Activated CD4-positive, alpha-beta T cell treated with anti-CD3 and anti-CD28 coated beads, Interleukin-2, amount 10 ng/mL, durations not matched to agents 7 days and 5 days (primary cell): Measurements from ENCODE around the gene FLRT2. TPM values are rescaled to one million over a fixed set of nuclear protein-coding genes. Genes with fewer than 3 reads are reported as not detected.

ENCODE experiments used
- CTCF ChIA-PET: fragments of 350-600 bp; sonication (Branson Sonifier 250); formaldehyde crosslinking; loops from one replicate; lab custom pipeline; 2021; ENCODE audit warnings: antibody characterized with exemption; lab: Charles Lee
- POLR2A ChIA-PET: fragments of 350-600 bp; sonication (Branson Sonifier 250); formaldehyde crosslinking; loops from one replicate; lab custom pipeline; 2021; ENCODE audit warnings: antibody characterized with exemption; lab: Charles Lee
- DNase-seq: peaks from one replicate; pipeline ENCODE4 v3.0.0-alpha.2; 2020
- H3K27ac Mint-ChIP-seq: one replicate; pipeline ENCODE4 v1.8.0; 2021; ENCODE audit warnings: mild to moderate bottlenecking, moderate library complexity, mixed read lengths
- H3K27me3 Mint-ChIP-seq: one replicate; pipeline ENCODE4 v1.8.0; 2021; ENCODE audit warnings: mixed read lengths
- H3K36me3 Mint-ChIP-seq: one replicate; pipeline ENCODE4 v1.8.0; 2021; ENCODE audit warnings: low read depth, mixed read lengths
- H3K4me1 Mint-ChIP-seq: one replicate; pipeline ENCODE4 v1.8.0; 2021; ENCODE audit warnings: mixed read lengths
- H3K4me3 Mint-ChIP-seq: one replicate; pipeline ENCODE4 v1.8.0; 2021; ENCODE audit warnings: mild to moderate bottlenecking, moderate library complexity, mixed read lengths
- H3K9me3 Mint-ChIP-seq: one replicate; pipeline ENCODE4 v1.8.0; 2021; ENCODE audit warnings: mixed read lengths
- total RNA-seq, 2 experiments: library from RNA; stranded (reverse); gene quantifications; one replicate each; pipeline ENCODE4 v1.2.3, GENCODE V29; 2021

FLRT2 gene
- total RNA-seq, 2 experiments from 2014 or later: not detected

DNA sequence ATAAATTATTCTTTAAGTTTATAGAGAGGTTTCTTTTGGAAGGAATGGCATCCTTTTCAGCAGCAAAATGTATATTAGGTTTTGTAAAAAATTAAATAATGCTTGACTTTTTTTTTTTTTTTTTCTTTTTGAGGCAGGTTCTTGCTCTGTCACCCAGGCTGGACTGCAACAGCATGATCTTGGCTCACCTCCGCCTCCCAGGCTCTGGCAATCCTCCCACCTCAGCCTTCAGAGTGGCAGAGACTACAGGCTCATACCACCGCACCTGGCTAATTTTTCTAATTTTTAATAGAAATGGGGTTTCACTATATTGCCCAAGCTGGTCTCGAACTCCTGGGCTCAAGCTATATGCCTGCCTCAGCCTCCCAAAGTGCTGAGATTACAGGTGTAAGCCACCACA lies 89.0 kb downstream of the FLRT2 start:
- Mint-ChIP-seq H3K4me1 (no peaks in the 10 kb centered on the region), H3K27ac (no peak overlapping the region), H3K36me3 (no peaks in the 10 kb centered on the region), H3K9me3 (no peaks in the 10 kb centered on the region), H3K27me3 (no peaks in the 10 kb centered on the region), H3K4me3 (no peak overlapping the region)
- DNase-seq: no peak
- POLR2A ChIA-PET: no interaction called here
- CTCF ChIA-PET: no interaction called here

DNA sequence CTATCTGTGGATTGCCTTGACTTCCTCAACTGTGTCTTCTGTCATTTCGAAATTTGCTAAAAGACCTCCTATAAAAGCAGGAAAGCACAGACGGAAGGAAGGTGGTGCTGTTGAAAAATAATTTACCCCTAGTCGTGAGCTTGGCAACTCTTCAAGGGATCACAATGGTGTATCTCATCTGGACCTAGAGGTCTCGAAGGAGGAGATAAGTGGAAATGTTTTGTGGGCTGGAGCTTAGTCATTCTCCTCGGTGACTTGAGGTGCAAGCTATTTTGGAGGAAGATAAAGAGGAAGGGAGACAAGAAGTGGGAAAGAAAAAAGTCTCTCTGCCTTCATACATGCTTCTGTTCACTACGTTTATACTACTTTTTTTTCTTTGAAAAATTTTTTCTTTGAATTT lies 89.9 kb downstream of the FLRT2 start:
- no peaks in the 10 kb centered on the region for H3K27me3 Mint-ChIP-seq

DNA sequence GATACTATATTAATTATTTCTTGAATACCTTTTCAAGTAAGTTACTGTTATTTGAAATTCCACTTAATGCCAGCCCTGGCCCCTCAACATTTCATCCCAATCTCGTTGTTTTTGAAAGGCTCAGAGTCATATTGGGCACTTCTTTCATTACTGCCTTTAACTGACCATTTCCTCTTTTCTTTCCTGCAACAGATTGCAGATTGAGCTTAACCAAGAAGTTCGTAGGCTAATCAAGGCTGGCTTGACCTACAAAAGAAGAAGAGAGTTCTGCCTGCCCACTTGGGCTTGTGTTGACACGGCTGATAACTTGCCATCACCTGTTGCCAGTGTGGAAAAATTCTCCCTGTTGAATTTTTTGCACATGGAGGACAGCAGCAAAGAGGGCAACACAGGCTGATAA lies 91.0 kb downstream of the FLRT2 start:
- H3K4me1 Mint-ChIP-seq: no peaks in the 10 kb centered on the region
- no peaks in the 10 kb centered on the region for H3K36me3 Mint-ChIP-seq
- ChIA-PET POLR2A (no interaction called here), CTCF (no interaction called here)
- H3K27me3 Mint-ChIP-seq: no peaks in the 10 kb centered on the region
- H3K4me3 Mint-ChIP-seq: no peak overlapping the region
- H3K27ac Mint-ChIP-seq: no peak overlapping the region
- DNase-seq: no peak
- no peaks in the 10 kb centered on the region for H3K9me3 Mint-ChIP-seq

More for the DNA sequence above, 89.9 kb downstream of the FLRT2 start:
- no peak overlapping the region for H3K4me3 Mint-ChIP-seq
- no peak overlapping the region for H3K27ac Mint-ChIP-seq
- DNase-seq: no peak
- H3K36me3 Mint-ChIP-seq: no peaks in the 10 kb centered on the region
- no peaks in the 10 kb centered on the region for H3K4me1 Mint-ChIP-seq
- ChIA-PET POLR2A (no interaction called here), CTCF (no interaction called here)
- no peaks in the 10 kb centered on the region for H3K9me3 Mint-ChIP-seq

DNA sequence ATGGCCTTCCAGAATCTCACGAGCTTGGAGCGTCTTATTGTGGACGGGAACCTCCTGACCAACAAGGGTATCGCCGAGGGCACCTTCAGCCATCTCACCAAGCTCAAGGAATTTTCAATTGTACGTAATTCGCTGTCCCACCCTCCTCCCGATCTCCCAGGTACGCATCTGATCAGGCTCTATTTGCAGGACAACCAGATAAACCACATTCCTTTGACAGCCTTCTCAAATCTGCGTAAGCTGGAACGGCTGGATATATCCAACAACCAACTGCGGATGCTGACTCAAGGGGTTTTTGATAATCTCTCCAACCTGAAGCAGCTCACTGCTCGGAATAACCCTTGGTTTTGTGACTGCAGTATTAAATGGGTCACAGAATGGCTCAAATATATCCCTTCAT lies 92.2 kb downstream of the FLRT2 start:
- Mint-ChIP-seq H3K4me3 (no peak overlapping the region), H3K4me1 (no peaks in the 10 kb centered on the region), H3K36me3 (no peaks in the 10 kb centered on the region), H3K27me3 (no peaks in the 10 kb centered on the region), H3K9me3 (no peaks in the 10 kb centered on the region), H3K27ac (no peak overlapping the region)
- DNase-seq: no peak
- CTCF ChIA-PET: no interaction called here
- POLR2A ChIA-PET: no interaction called here

DNA sequence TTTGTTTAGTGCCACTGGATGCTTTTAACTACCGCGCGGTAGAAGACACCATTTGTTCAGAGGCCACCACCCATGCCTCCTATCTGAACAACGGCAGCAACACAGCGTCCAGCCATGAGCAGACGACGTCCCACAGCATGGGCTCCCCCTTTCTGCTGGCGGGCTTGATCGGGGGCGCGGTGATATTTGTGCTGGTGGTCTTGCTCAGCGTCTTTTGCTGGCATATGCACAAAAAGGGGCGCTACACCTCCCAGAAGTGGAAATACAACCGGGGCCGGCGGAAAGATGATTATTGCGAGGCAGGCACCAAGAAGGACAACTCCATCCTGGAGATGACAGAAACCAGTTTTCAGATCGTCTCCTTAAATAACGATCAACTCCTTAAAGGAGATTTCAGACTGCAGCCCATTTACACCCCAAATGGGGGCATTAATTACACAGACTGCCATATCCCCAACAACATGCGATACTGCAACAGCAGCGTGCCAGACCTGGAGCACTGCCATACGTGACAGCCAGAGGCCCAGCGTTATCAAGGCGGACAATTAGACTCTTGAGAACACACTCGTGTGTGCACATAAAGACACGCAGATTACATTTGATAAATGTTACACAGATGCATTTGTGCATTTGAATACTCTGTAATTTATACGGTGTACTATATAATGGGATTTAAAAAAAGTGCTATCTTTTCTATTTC lies 93.2 kb downstream of the FLRT2 start:
- H3K27me3 Mint-ChIP-seq: no peaks in the 10 kb centered on the region
- no peaks in the 10 kb centered on the region for H3K36me3 Mint-ChIP-seq
- H3K27ac Mint-ChIP-seq: no peak overlapping the region
- no peaks in the 10 kb centered on the region for H3K9me3 Mint-ChIP-seq
- no peaks in the 10 kb centered on the region for H3K4me1 Mint-ChIP-seq
- CTCF ChIA-PET: no interaction called here
- POLR2A ChIA-PET: no interaction called here
- no peak overlapping the region for H3K4me3 Mint-ChIP-seq
- no peak for DNase-seq

DNA sequence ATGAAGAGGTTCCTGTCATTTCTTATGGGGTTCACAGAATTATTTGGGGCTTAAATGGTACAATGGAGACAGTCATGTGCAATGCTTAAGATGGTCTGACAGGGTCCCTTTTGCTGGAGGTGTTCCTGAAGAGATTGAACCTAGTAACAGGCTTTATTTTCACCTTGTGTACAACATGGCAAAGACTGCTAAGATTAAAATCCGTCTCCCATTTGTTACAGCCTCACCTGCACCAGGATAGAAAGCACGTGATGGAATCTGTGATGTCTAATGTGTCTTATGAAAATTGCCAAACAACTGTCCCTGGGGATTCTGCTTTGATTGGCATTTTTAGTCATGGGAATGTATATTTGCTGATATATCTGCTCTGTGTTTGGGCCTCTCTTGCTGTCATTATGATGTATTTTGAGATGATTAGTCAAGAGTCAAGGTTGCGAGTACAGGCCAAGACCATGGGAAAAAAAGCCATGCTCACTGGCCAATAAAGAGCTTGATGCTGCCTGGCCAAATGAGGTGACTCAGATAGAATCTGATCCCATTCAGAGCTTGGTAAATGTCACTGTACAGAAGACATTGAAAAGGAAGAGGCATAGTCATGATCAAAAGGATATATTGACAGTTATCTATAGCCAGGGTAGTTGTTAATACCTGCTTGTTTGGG lies 96.1 kb downstream of the FLRT2 start:
- H3K4me1 Mint-ChIP-seq: no peaks in the 10 kb centered on the region
- H3K36me3 Mint-ChIP-seq: no peaks in the 10 kb centered on the region
- H3K27me3 Mint-ChIP-seq: no peaks in the 10 kb centered on the region
- ChIA-PET POLR2A (no interaction called here), CTCF (no interaction called here)
- no peak overlapping the region for H3K27ac Mint-ChIP-seq
- no peak for DNase-seq
- no peak overlapping the region for H3K4me3 Mint-ChIP-seq
- H3K9me3 Mint-ChIP-seq: no peaks in the 10 kb centered on the region

DNA sequence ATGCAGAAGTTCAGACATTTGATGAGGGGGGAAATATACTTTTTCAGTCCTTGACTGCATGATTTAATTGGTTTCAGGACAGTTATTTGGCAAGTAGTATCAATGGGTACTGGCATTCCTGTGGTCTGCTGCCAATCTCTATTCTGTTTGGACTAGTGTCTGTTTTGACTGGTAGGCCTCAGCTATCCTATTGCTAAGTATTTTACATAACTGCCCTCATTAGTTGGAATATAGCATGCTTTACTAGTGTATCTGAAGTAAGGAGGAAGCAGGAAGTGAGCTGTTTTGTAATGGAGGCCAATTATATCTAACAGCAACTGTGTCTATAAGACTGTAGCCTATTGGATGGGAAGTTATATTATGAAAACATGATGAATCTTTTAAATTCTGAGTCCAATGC lies 104.3 kb downstream of the FLRT2 start:
- H3K4me1 Mint-ChIP-seq: no peaks in the 10 kb centered on the region
- no peak overlapping the region for H3K4me3 Mint-ChIP-seq
- ChIA-PET POLR2A (no interaction called here), CTCF (no interaction called here)
- H3K27ac Mint-ChIP-seq: no peak overlapping the region
- no peaks in the 10 kb centered on the region for H3K9me3 Mint-ChIP-seq
- no peaks in the 10 kb centered on the region for H3K36me3 Mint-ChIP-seq
- no peaks in the 10 kb centered on the region for H3K27me3 Mint-ChIP-seq
- DNase-seq: no peak

DNA sequence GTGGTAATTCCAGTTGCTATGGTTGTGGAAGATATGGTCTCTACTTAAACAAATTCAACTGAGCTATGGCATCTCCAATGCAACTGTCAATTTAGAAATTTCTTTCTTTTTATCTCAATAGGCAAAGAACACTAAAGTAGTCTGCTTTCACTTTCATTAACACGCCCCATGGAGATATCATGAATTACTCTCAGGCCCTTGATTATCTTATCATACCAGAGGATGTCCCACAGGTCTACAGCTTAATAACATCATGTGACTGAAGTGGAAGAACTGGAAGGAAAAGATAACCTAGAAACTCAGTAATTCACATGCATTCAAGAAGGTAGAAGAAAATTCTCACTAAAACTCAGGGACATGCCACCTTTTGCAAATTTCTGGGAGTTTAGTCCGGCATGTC lies 114.3 kb downstream of the FLRT2 start:
- DNase-seq: no peak
- ChIA-PET POLR2A (no interaction called here), CTCF (no interaction called here)
- no peaks in the 10 kb centered on the region for H3K27me3 Mint-ChIP-seq
- H3K27ac Mint-ChIP-seq: no peak overlapping the region
- H3K9me3 Mint-ChIP-seq: no peaks in the 10 kb centered on the region
- H3K36me3 Mint-ChIP-seq: no peaks in the 10 kb centered on the region
- H3K4me1 Mint-ChIP-seq: no peaks in the 10 kb centered on the region
- no peak overlapping the region for H3K4me3 Mint-ChIP-seq

DNA sequence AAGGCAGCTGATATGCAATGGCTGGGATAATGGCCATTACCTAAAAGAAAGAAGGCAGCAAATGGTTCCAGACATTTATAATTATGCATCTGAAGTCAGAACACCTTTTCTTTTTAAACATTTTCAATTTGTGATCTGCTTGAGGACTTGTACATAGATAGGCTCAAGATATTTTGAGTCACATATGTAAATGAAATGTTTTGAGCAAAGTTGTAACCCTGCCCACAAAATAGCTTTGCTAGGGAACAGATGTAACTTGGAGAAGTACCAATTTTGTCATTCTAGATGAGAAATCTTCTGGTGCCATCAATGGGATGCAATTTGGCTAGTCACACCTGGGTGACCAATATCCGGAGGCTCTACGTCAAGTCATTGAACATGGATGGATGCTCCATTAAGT lies 123.1 kb downstream of the FLRT2 start:
- no peaks in the 10 kb centered on the region for H3K9me3 Mint-ChIP-seq
- CTCF ChIA-PET: no interaction called here

DNA sequence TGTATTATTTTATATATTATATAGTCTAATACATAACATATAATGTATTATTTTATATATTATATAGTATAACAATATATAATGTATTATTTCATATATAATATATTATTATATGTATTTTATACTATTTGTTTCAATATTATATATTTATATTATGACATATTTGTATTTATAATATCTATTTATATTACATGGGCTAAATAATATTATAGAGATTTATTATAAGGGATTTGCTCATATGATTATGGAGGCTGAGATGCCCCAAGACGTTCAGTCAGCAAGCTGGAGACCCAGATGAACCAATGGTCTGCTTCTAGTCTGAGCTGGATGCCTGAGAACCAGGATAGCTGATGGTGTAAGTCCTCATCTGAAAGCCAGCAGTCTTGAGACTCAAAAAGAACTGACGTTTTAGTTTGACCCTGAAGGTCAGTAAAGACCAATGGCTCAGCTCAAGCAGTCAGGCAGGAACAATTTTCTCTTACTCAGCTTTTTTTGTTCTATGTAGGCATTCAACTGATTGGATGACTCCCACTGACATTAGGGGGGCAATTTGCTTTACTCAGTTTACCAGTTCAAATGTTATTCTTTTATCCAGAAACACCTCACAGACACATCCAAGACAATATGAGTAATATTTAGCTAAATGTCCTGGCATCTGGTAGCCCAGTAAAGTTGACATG lies 130.4 kb downstream of the FLRT2 start:
- Mint-ChIP-seq H3K27ac (no peak overlapping the region), H3K9me3 (no peaks in the 10 kb centered on the region), H3K4me3 (no peak overlapping the region), H3K4me1 (no peaks in the 10 kb centered on the region), H3K27me3 (no peaks in the 10 kb centered on the region), H3K36me3 (no peaks in the 10 kb centered on the region)
- ChIA-PET CTCF (no interaction called here), POLR2A (no interaction called here)
- no peak for DNase-seq

More for the DNA sequence above, 123.1 kb downstream of the FLRT2 start:
- H3K4me3 Mint-ChIP-seq: no peak overlapping the region
- no peaks in the 10 kb centered on the region for H3K36me3 Mint-ChIP-seq
- no peak for DNase-seq
- H3K4me1 Mint-ChIP-seq: no peaks in the 10 kb centered on the region
- no peak overlapping the region for H3K27ac Mint-ChIP-seq
- POLR2A ChIA-PET: no interaction called here
- no peaks in the 10 kb centered on the region for H3K27me3 Mint-ChIP-seq

DNA sequence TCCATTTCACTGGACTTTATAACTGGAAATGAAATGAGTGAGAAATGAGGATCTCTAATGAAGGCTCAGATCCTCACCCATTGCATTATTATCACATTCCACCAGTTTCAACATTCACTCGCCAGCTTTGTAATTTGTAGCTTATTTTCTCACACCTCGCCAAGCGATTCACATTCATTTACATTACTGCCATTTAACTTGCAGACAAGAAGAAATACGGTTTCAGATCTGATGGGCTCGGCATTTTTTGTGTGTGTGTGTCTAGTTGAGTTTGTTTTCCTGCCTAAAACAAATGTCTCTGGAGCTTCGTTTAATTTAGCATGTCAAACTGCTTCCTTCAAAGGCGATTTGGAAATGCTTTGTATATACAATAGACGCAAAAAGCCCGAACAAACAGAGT lies 132.2 kb downstream of the FLRT2 start:
- Mint-ChIP-seq H3K4me3 (no peak overlapping the region), H3K9me3 (no peaks in the 10 kb centered on the region), H3K4me1 (no peaks in the 10 kb centered on the region), H3K27me3 (no peaks in the 10 kb centered on the region), H3K36me3 (no peaks in the 10 kb centered on the region), H3K27ac (no peak overlapping the region)
- no peak for DNase-seq
- CTCF ChIA-PET: no interaction called here
- POLR2A ChIA-PET: no interaction called here

DNA sequence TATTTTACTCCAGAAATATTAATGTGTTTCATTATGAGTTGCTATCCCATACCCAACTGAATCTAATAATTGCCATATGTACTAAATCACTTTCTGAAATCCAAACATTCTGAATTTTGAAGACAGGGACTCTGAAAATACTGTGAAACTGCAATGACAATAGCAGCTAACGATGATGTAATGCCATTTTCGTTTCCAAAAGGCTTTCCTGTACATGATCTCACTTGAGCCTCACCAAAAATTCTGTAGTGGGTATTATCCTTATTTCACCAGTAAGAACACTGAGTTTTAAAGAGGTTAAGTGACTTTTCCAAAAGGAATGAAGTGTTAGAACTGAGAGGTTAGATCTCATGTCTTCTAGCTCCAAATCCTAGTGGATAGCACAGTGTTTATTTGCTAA lies 133.3 kb downstream of the FLRT2 start:
- no peaks in the 10 kb centered on the region for H3K27me3 Mint-ChIP-seq
- POLR2A ChIA-PET: no interaction called here
- H3K27ac Mint-ChIP-seq: no peak overlapping the region
- no peaks in the 10 kb centered on the region for H3K4me1 Mint-ChIP-seq
- no peak for DNase-seq
- no peaks in the 10 kb centered on the region for H3K36me3 Mint-ChIP-seq
- H3K9me3 Mint-ChIP-seq: no peaks in the 10 kb centered on the region
- no peak overlapping the region for H3K4me3 Mint-ChIP-seq
- CTCF ChIA-PET: no interaction called here

DNA sequence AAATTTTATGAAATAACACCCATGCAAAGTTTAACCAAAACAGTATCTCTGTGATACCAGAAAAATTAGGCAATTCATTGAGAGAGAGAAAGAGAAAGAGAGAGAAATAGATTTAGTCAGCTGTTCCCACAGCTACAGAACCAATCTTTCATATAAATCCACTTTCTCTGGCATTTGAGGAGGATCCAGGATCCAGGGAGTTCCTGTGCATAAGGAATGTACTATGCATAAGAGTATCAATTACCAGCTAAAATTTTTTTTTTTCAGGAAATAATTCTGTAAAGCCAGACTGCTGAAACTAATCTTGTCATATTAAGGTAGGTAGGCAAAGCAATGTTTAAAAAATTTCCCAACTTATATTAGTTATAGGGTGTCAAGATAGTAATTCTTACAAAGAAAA lies 133.7 kb downstream of the FLRT2 start:
- no peak overlapping the region for H3K27ac Mint-ChIP-seq
- CTCF ChIA-PET: no interaction called here
- DNase-seq: no peak
- no peaks in the 10 kb centered on the region for H3K36me3 Mint-ChIP-seq
- no peaks in the 10 kb centered on the region for H3K9me3 Mint-ChIP-seq
- H3K4me1 Mint-ChIP-seq: no peaks in the 10 kb centered on the region
- no peaks in the 10 kb centered on the region for H3K27me3 Mint-ChIP-seq
- POLR2A ChIA-PET: no interaction called here
- no peak overlapping the region for H3K4me3 Mint-ChIP-seq
